K562 (cell line): ENCODE measurements around the gene FASN. TPM values are rescaled to one million over a fixed set of nuclear protein-coding genes. Genes with fewer than 3 reads are reported as not detected.
A peak's percentile ranks its signal among the peaks of the same experiment; 100 is the strongest.

Experiments
- CHD4 ChIP-seq: fragments of 200-600 bp; sonication (generic); IDR thresholded peaks from 3 replicates; pipeline ENCODE4 v1.6.1; 2012; ENCODE audit warnings: low read depth, mild to moderate bottlenecking, mixed read lengths, low read length, inconsistent platforms; ENCODE audit not compliant: insufficient read depth, insufficient replicate concordance, poor library complexity, severe bottlenecking
- DMBX1 ChIP-seq: fragments of 250-450 bp; sonication (Bioruptor Pico); IDR thresholded peaks from 2 replicates; pipeline ENCODE4 v1.8.0; 2022; ENCODE audit warnings: inconsistent platforms, mild to moderate bottlenecking, moderate library complexity, borderline replicate concordance
- HINFP ChIP-seq: fragments of 450-650 bp; conservative IDR thresholded peaks from 2 replicates; pipeline ENCODE4 v1.6.1; 2016; ENCODE audit warnings: missing genetic modification characterization, low read depth, mild to moderate bottlenecking, control low read depth, missing compliant biosample characterization
- NBN ChIP-seq: fragments of 450-650 bp; IDR thresholded peaks from 2 replicates; pipeline ENCODE4 v1.6.1; 2016; ENCODE audit warnings: low read depth, mild to moderate bottlenecking
- NCOR1 ChIP-seq: fragments of 450-650 bp; IDR thresholded peaks from 2 replicates; pipeline ENCODE4 v1.6.1; 2016; ENCODE audit warnings: mild to moderate bottlenecking, moderate library complexity
- PHF21A ChIP-seq: fragments of 450-650 bp; IDR thresholded peaks from 2 replicates; pipeline ENCODE4 v1.6.1; 2017; ENCODE audit warnings: low read depth, borderline replicate concordance
- POLR2G ChIP-seq: fragments of 200-400 bp; formaldehyde crosslinking; IDR thresholded peaks from 2 replicates; pipeline ENCODE4 v1.6.1; 2017; ENCODE audit warnings: low read depth, mild to moderate bottlenecking, antibody characterized with exemption, low read length, moderate library complexity
- STAT5B ChIP-seq: fragments of 250-450 bp; sonication (Bioruptor Pico); IDR thresholded peaks from 2 replicates; pipeline ENCODE4 v1.8.0; 2021; ENCODE audit warnings: mild to moderate bottlenecking, inconsistent platforms
- TSC22D4 ChIP-seq: fragments of 450-650 bp; IDR thresholded peaks from 2 replicates; pipeline ENCODE4 v1.6.1; 2016; ENCODE audit warnings: missing genetic modification characterization, missing biosample characterization, control low read depth
- USF1 ChIP-seq: sonication (generic); formaldehyde crosslinking; IDR thresholded peaks from 2 replicates; pipeline ENCODE4 v1.9.0; 2022; ENCODE audit warnings: mild to moderate bottlenecking, missing genetic modification reagents
- ZBTB1 ChIP-seq: sonication (generic); formaldehyde crosslinking; IDR thresholded peaks from 2 replicates; pipeline ENCODE4 v1.8.1; 2023; ENCODE audit warnings: missing genetic modification reagents, low read depth, mild to moderate bottlenecking, borderline replicate concordance
- ZNF280A ChIP-seq: fragments of 450-650 bp; IDR thresholded peaks from 2 replicates; pipeline ENCODE4 v1.6.1; 2018; ENCODE audit warnings: mild to moderate bottlenecking, low read depth; ENCODE audit not compliant: partially characterized antibody
- ZNF395 ChIP-seq: fragments of 200-800 bp; sonication (Bioruptor generic); IDR thresholded peaks from 2 replicates; pipeline ENCODE4 v1.6.1; 2017; ENCODE audit warnings: missing genetic modification characterization, missing compliant biosample characterization
- ZNF696 ChIP-seq: fragments of 250-450 bp; sonication (Bioruptor Pico); conservative IDR thresholded peaks from 2 replicates; pipeline ENCODE4 v1.4.0; 2020; ENCODE audit warnings: mild to moderate bottlenecking, moderate library complexity
- ZNF699 ChIP-seq: fragments of 250-450 bp; sonication (Bioruptor Pico); IDR thresholded peaks from 2 replicates; pipeline ENCODE4 v1.8.0; 2021; ENCODE audit warnings: mild to moderate bottlenecking, moderate library complexity; ENCODE audit not compliant: insufficient replicate concordance
- polyA plus RNA-seq, 8 experiments: library from polyadenylated mRNA; depleted of rRNA in 4 of 8; stranded (reverse) in 5 of 8; unstranded in 3 of 8; fragments of >200 nt; fragmentation: Nextera tagmentation in 2 of 8; fragmentation: Illumina TruSeq in 1 of 8; extraction: Ambion mirVana in 2 of 8; extraction: Trizol in 1 of 8; gene quantifications; 2 replicates each; pipeline versions ENCODE4 v1.2.1 to v1.2.3, GENCODE V29; 2011 to 2014; ENCODE audit warnings: inconsistent platforms in 1 of 8, missing spikeins in 1 of 8
- total RNA-seq, 7 experiments: library from RNA; depleted of rRNA in 6 of 7; stranded (reverse); fragments of >200 nt in 6 of 7; fragmentation: Illumina TruSeq in 2 of 7; extraction: Trizol in 2 of 7; gene quantifications; 2 replicates each; pipeline versions ENCODE4 v1.2.1 to v1.2.3, GENCODE V29; 2011 to 2021; ENCODE audit warnings: low replicate concordance in 1 of 7

The FASN gene
- total and polyA plus RNA-seq, 9 of the 15 experiments (the other 6 are each of a cell fraction or from before 2014, with no cell fraction given), result 0.15 to 663 (median 49.9) TPM

GRCh38 chr17:82098939-82099763 is 1.1 kb upstream of the FASN start (continued):
- TF ChIP-seq ZNF280A (no peak), NCOR1 (peak; percentile 64), DMBX1 (CRISPR knock-in tag) (no peak; the same call in 1 of the 2 replicates), POLR2G (peak; percentile 81), ZNF696 (no peak), STAT5B (CRISPR knock-in tag) (no peak), HINFP (tag) (no peak), TSC22D4 (tag) (no peak), ZBTB1 (peak; percentile 83; the same call in 1 of the 2 replicates), CHD4 (no peak), NBN (no peak), USF1 (CRISPR knock-in tag) (peak; percentile 71), ZNF699 (CRISPR knock-in tag) (no peak), ZNF395 (CRISPR knock-in tag) (peak; percentile 86; the same call in 1 of the 2 replicates), PHF21A (no peak)
